Measurements from ENCODE around the gene CAPN1. TPM values are rescaled to one million over a fixed set of nuclear protein-coding genes. Genes with fewer than 3 reads are reported as not detected.

Gene CAPN1
- total RNA-seq, 1 donor from 2014 or later, result 48.5 TPM

- FAIRE-seq, result no peak
- no peak for DNase-seq (ENCODE audit: low spot score in 2 of 2)
Measured at GRCh38 chr11:65187971-65188461, 6.3 kb downstream of the CAPN1 start.

GRCh38 chr11:65188486-65188885, 6.8 kb downstream of the CAPN1 start:
- DNase-seq (ENCODE audit: low spot score in 2 of 2), result no peak
- no peak for FAIRE-seq

GRCh38 chr11:65189191-65189590, 7.5 kb downstream of the CAPN1 start:
- FAIRE-seq, result no peak
- DNase-seq (ENCODE audit: low spot score in 2 of 2), result no peak

GRCh38 chr11:65194564-65194963, 12.8 kb downstream of the CAPN1 start:
- FAIRE-seq, result no peak
- DNase-seq (ENCODE audit: low spot score in 2 of 2), result no peak

GRCh38 chr11:65204143-65204542, 22.4 kb downstream of the CAPN1 start:
- no peak for FAIRE-seq
- DNase-seq (ENCODE audit: low spot score in 2 of 2), result no peak

GRCh38 chr11:65204646-65205601, 23.2 kb downstream of the CAPN1 start:
- FAIRE-seq (no peak), DNase-seq (ENCODE audit: low spot score in 2 of 2) (peak in 1 of 2 donors; percentile 69)

- DNase-seq (ENCODE audit: low spot score in 2 of 2) (no peak), FAIRE-seq (no peak)
Measured at GRCh38 chr11:65205602-65205967, 23.9 kb downstream of the CAPN1 start.

- FAIRE-seq (no peak), DNase-seq (ENCODE audit: low spot score in 2 of 2) (no peak)
Measured at GRCh38 chr11:65206441-65206841, 24.7 kb downstream of the CAPN1 start.

- no peak for FAIRE-seq
- DNase-seq (ENCODE audit: low spot score in 2 of 2), result no peak
Measured at GRCh38 chr11:65206901-65207300, 25.2 kb downstream of the CAPN1 start.

GRCh38 chr11:65207918-65208784, 26.4 kb downstream of the CAPN1 start:
- DNase-seq (ENCODE audit: low spot score in 2 of 2), result no peak
- no peak for FAIRE-seq

- FAIRE-seq, result no peak
- no peak for DNase-seq (ENCODE audit: low spot score in 2 of 2)
Measured at GRCh38 chr11:65208785-65209710, 27.3 kb downstream of the CAPN1 start.

GRCh38 chr11:65209711-65210360, 28.1 kb downstream of the CAPN1 start:
- DNase-seq (ENCODE audit: low spot score in 2 of 2), result no peak
- FAIRE-seq, result no peak

- DNase-seq (ENCODE audit: low spot score in 2 of 2) (no peak), FAIRE-seq (no peak)
Measured at GRCh38 chr11:65210361-65210731, 28.6 kb downstream of the CAPN1 start.

- DNase-seq (ENCODE audit: low spot score in 2 of 2) (no peak), FAIRE-seq (no peak)
Measured at GRCh38 chr11:65210748-65211147, 29.0 kb downstream of the CAPN1 start.

GRCh38 chr11:65211293-65212105, 29.8 kb downstream of the CAPN1 start:
- DNase-seq (ENCODE audit: low spot score in 2 of 2) (no peak), FAIRE-seq (no peak)

GRCh38 chr11:65212226-65212801, 30.6 kb downstream of the CAPN1 start:
- no peak for FAIRE-seq

GRCh38 chr11:65213322-65214211, 31.8 kb downstream of the CAPN1 start:
- FAIRE-seq, result no peak
- DNase-seq (ENCODE audit: low spot score in 2 of 2), result no peak

More at GRCh38 chr11:65212226-65212801, 30.6 kb downstream of the CAPN1 start:
- no peak for DNase-seq (ENCODE audit: low spot score in 2 of 2)
